Inferior parietal cortex (tissue), 1 donor: ENCODE measurements around the gene HES4.
"Not testable (repeated sequence)": the region's sequence is repeated elsewhere in the genome, so short reads cannot be mapped to it uniquely, and the experiment has no call there.

Experiments used
- DNase-seq: peaks from one replicate; pipeline ENCODE4 v3.0.0-alpha.2; 2016; ENCODE audit errors: extremely low spot score

HES4 gene

DNA sequence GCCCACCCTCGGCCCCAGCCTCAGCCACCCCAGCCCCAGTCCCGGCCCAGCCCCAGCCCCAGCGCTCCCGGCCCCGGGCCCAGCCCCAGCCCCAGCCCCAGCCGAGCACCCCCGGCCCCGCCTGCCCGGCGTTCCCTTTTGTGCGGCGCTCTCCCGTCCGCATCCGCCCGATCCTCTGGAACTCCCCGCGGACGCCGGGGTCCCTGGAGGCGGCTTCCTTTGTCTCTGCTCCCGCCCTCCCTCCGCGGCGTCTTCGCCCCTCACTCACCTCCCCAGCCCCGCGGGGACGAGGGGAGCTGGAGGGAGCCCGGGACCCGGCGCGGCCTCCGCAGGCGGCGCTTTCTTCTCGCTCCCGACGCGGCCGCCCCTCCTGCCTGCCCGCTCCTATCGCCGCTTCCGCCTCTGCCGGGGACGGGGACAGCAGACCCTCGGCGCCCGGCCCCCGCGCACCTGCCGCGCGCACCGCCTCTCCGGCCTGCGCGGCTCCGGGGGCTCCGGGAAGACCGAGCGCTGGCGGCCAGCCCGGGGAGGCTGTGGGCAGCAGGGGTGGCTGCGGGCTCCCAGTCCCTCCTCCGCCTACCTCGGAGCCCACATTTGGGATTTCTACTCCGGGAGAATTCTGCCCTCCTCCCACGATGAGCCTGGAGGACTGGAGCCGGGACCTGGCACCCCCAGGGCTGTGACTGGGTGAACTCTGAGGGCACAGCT lies 34.0 kb upstream of the HES4 start:
- no peak for DNase-seq

DNA sequence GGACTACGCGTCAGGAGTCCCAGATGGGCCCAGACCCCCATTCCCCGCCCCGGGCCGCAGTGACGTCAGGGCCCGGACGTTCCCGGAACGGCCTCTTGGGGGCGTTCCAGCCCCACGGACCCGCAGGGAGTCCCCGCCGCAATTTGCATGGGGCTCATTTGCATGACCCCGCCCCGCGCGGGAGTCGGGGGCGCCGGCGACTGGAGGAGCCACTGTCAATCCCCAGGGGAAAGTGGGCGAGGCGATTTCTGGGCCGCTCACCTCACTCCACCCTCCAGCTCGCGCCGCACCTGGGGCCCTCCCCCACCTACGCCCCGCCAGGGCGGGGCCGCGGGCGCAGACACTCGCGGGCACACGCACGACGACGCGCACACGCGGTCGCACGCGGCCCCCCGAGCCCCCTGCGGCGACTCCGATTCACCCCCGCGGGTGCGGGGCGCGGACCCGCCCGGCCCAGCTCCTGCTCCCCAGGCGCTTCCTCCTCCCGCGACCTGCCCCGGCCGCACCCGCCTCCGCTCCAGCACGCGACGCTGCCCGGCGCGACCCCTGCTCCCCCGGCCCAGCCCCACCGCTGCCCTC lies 33.2 kb upstream of the HES4 start:
- DNase-seq, result peak; percentile 82

DNA sequence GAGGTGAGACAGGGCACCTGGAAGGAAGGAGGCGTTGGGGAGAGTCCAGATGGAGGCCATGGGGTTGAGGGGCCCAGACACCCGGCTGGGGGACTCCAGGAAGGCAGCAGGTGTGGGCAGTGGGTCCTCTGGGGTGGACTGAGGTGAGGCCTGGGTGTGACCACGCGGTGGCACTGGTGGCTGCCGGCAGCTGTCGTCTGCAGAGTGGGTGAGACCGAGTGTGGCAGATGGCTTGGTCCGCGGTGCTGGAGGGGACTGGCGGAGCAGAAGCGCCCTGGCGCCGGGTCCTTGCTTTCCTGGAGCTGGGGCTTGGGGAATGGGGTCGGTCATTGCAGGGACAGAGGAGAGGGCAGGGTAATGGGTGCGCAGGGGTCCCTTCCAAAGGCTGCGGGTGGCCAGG lies 32.5 kb upstream of the HES4 start:
- DNase-seq, result no peak

DNA sequence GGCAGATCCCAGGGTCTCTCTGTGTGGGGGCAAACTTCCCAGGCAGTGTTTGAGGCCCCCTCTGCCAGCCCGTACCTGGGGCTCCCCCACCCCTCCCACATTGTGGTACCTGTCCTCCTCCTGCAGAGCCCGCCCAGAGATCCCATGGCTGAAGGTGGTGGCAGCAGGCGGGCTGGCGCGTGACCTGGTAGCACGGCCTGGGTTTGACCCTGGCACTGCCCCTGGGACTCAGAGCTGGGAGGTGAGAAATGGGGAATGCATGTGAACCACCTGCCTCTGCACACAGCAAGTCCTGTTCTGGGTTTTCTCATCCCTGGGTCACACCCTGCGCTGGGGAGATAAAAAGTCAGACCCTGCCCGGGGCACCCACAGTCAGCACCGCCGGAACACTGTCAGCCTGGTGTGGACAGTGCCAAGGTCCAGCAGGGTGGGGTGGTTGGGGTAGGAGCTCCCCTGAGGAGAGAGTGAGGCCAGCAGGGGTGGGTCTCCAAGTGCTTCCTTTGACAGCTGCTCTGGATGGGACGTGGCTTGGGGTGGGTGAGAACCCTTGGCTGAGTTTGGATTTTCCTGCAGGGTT lies 31.9 kb upstream of the HES4 start:
- no peak for DNase-seq

DNA sequence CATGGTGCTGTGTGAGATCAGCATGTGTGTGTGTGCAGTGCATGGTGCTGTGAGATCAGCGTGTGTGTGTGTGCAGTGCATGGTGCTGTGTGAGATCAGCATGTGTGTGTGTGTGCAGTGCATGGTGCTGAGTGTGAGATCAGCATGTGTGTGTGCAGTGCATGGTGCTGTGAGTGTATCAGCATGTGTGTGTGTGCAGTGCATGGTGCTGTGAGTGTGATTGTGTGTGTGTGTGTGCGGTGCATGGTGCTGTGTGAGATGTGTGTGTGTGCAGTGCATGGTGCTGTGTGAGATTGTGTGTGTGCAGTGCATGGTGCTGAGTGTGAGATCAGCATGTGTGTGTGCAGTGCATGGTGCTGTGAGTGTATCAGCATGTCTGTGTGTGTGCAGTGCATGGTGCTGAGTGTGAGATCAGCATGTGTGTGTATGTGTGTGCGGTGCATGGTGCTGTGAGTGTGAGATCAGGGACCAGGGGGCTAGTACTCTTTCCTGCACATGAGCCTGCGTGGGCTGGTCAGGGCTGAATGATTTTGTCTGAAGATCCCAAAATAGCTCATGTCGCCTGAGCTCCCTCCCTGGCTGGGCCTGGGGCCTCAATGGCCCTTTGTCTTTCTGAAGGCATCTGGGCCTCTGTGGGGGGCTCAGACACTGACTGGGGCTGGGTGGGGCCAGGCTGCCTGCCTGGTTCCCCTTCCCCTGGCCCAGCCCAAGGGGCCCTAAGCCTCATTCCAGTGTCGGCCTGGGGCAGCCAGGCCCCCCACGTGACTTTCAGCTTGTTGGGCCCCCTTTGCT lies 31.2 kb upstream of the HES4 start:
- not testable (repeated sequence) for DNase-seq

DNA sequence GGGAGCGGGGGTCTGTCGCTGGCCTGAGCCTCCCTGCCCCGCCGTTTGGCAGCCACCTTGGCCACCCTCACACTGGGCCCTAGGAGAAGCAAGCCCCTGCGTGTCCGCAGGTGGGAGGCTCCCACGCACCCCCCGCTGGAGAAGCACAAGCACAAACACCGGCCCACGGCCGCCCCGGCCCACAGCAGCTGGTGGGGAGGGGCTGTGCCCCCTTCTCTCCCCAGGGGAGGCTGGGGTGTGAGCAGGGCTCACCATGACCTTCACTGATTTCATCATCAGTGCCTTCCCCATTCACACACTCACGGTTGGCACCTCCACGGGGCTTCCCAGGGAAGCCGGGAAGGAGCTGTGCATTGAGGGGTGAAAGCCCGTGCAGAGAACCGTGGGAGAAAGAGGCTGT lies 27.9 kb upstream of the HES4 start:
- DNase-seq, result no peak

DNA sequence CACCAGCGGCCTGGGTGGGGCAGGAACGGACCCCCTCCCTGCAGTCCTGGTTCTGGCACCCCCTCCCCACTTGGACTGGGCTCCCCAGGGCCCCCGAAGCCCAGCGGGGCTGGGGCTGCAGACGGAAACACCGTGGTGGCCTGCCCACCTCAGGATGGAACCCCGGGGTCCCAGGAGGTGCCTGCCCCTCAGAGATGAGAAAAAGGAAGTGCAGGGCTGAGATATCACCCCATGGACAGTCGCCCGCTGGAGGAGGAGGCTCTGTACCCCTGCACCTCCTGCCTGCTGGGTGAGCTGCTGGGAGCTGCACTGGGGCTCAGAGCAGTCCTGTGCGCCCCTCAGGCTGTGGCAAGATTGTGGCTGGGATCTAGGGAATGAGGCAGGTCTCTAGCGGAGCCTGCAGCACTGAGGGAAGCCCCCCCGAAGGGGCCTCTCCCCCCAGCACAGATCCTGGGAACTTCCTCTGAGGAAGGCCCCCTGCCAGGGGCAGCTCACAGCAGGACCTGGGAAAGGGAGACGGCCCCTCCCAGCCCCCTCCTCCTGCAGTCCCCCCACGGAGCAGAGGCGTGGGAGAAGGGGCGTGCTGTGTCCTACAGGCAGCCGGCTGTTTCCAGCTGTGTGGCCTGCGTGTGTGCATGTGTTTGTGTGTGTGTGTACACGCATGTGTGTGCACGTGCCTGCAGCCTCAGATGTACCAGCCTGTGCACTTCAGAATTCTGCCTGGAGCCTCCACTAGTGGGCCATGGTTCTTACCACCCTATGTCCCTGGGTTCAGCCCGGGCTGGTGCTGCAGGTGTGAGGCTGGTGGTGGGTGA lies 26.9 kb upstream of the HES4 start:
- no peak for DNase-seq

DNA sequence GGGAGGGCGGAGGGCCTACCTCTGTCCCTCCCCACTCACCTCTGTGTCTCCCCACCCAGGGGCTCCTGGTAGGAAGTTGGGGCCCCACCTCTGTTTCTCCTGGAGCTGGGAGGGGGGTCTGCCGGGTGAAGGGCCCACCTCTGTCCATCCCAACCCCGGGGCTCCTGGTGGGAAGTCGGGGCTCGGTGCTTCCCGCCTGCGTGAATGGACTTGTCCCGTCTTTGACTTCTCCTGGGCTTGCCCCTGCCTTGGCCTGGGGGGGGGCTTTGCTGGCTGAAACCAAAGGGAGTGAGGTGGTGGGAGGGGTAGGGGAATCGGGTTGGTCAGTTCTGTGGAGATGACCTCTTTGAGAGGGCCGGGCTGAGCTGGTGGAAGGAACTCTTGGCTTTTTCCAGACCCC lies 25.8 kb upstream of the HES4 start:
- no peak for DNase-seq

DNA sequence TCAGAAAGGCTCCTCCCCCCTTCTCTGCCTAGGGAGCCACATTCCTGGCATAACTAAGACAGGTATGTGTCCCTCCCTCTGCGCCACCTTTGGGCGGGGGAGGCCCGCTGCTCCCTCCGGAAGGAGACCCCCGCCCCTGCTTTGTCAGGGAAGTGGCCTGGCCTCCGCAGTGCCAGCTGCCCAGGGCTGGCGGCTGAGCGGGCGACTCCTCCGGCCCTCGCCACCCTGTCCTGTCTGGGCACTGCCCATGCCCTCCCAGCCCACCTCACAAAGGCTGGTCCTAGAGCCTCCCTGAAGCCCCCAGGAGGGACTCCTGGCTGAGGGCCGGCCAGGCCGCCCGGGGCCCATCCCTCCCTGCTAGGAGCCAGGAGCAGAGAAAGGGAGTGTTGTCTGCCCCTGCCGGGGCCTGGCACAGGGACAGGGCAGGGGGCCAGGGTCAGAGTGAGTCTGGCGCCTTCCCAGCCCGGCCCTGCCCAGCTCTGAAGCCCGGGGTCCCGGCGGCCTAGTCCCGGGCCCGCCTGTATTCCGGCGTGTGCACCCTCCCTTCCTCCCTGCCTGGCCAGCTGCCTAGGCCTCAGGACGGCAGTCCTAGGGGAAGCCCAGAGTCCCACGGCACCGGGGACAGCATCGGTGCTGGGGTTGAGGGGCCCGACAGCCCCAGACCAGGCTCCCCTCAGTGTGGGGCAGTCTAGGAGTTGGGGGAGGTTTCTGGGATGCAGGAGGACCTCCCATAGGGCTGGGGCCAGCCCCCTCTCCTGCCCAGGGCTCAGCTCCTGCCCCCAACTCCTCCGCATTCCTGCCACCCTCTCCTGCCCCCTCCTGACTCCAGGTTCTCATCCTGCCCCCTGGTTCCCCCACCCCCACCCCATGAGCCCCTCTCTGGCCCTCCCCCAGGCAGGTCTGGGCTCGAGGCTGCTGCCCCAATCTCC lies 25.1 kb upstream of the HES4 start:
- no peak for DNase-seq

DNA sequence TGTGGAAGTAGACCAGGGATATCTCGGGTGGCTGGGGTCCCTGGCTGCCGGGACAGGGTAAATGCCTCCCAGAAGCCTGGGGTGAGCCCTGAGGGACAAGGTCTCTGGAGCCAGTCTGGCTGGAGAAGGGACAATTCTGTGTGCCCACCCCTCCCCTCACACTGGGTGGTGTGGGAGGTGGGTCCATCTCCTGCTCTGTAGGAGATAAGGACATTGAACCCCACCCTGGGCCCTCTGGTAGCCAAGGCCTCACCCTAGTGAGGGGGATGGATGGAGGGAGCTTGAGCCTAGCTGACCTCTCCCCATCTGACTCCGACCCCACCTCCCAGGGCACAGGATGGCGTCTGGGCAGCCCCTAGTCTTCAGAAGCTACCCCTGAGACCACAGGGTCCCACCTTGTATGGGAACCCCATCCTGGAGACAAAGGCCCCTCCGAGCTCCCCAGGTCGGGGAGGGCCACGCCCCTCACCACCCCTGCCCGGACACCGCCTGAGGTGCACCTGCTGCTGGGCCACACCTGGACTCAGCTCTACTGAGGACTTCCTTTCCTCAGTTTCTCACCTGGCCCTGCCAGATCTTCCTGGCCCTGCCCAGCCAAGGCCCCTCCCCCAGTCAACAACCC lies 24.4 kb upstream of the HES4 start:
- no peak for DNase-seq

DNA sequence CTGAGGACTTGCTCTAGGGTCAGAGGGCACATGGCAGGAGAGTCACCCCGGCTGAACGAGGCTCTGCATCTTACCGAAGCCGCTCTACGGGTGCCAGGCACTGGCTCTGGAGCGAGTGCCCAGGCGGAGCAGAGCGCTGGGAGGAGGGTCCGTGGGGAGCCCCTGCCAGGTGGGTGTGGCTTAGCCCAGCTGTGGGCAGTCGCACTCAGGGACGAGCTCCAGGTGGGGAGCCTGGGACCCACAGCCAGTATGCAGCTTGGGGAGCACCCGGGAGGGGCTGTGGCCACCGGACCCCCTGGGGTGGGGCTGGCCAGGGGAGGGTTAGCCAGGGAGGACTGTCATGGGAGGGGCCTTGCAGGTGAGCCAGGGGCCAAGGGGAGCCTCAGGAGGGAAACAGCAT lies 23.8 kb upstream of the HES4 start:
- no peak for DNase-seq

DNA sequence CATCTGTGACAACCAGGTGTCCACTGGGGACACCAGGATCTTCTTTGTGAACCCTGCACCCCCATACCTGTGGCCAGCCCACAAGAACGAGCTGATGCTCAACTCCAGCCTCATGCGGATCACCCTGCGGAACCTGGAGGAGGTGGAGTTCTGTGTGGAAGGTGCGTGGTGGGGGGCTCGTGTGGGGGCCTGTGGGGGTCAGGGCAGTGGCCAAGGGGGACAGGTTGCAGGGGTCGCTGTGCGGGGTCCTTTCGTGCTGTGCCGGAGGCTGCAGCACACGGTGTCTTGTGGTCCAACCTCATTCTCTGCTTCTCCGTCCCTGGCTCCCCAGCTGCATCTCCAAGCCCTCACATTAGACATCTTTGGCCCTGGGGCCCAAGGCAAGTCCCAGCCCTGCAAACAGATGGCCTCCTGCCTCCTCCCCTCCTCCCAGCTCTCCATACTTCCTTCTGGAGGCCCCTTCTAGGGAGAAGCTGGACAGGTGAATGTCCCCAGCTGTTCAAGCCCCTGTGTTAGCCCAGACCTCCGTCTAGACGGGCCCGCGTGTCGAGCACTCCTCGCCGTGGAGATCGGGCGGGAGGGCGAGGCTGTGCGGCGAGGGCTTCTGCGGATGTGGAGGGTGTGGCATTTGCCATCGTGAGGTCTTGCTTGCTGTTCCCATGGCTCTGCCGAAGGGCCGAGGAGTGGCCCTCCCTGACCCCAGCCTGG lies 22.6 kb upstream of the HES4 start:
- DNase-seq, result no peak

DNA sequence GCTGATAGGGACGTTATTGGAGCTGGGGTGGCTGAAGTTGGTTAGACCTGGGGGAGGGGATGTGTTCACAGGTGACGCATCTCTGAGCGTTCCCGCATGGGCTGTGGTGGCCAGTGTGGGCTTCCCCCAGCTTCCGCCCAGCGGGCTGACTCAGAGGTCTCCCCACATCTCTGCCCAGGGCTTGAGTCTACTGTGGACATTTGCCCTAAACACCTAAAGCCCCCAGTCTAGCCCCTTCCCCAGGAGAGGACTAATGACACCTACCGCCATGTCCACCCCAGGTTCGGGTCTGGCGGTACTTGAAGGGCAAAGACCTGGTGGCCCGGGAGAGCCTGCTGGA lies 22.0 kb upstream of the HES4 start:
- DNase-seq, result no peak

DNA sequence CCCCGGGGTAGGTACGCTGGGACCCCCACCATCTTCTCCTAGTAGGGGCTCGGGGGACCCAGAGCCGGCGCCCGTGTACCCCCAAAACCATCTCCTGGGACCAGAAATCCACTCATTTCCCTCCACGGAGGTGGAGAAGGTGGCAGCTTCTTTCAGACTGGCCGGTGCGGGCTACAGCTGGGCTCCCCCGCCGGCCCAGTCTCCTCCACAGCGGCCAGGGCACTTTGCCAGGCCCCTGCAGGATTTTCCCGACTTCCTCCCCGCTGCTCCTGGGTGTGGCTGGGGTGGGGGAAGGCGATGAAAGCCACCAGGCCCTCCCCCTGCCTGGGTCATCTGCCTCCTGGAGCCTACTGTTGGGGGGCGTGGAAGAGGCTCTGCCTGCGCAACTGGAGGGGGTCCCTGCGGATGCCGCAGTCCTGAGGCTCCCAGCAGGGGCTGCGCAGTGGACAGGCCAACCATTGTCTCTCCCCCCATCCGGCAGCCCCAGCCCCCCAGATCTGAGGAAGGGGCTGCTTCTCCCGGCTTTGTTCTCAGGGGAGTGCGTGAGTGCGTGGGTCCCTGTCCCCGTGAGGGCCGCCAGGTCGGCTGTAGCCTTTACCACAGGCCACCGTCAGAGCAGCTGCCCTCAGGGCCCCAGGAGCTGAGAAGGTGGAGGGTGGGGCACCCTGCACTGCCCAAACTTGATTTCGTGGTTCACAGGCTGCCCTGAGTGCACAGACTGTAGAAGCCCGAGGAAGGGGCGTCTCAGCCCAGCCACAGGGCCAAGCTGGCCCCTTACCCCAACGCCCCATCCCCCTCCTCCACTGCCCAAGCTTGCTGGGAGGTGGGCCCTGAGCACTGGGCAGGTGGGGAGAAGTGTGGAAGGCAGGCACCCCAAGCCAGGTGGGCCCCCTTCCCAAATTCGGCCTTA lies 21.4 kb upstream of the HES4 start:
- DNase-seq, result no peak

DNA sequence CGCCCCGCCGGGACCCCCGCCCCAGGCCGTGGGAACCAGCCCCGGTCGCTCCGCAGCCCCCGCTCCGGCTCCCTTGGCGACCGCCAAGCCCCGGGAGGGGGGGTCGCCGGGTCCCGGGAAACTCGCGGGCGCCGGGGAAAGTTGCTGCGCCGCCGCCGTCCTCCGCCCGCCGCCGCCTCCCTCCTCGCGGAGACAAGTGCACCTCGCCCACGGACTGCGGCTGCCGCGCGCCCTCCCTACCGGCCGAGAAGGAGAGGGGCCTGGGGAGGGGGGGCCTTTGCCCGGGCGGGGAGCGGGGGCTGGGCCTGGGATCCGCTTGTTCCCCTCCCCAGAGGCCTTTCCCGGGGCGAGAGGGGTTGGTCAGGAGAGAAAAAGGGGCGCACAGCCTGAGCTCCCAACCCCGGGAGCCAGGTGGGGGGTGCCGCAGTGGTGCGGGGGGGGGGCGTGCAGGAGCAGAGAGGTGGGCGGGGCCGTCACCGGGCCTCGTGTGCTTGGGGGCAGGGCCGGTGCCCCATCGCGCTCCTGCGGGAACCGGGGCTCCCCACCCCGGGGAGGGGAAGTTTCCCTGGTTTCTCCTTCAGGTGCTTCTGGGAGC lies 20.6 kb upstream of the HES4 start:
- no peak for DNase-seq

DNA sequence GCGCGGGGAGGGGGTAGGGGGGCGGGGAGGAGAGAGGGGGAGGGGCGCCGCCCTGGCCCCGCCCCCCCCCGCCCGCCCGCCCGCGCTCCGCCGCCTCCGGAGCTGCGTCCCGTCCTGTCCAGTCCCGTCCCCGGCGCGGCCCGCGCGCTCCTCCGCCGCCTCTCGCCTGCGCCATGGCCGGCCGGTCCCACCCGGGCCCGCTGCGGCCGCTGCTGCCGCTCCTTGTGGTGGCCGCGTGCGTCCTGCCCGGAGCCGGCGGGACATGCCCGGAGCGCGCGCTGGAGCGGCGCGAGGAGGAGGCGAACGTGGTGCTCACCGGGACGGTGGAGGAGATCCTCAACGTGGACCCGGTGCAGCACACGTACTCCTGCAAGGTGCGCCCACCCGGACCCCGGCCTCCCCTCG lies 20.1 kb upstream of the HES4 start, which contains the start of gene AGRN:
Gene AGRN, plus strand, starts transcription at position 121 of the 405 bp plus-strand sequence. Its CDS starts 53 bp downstream, at position 174.
- no peak for DNase-seq

DNA sequence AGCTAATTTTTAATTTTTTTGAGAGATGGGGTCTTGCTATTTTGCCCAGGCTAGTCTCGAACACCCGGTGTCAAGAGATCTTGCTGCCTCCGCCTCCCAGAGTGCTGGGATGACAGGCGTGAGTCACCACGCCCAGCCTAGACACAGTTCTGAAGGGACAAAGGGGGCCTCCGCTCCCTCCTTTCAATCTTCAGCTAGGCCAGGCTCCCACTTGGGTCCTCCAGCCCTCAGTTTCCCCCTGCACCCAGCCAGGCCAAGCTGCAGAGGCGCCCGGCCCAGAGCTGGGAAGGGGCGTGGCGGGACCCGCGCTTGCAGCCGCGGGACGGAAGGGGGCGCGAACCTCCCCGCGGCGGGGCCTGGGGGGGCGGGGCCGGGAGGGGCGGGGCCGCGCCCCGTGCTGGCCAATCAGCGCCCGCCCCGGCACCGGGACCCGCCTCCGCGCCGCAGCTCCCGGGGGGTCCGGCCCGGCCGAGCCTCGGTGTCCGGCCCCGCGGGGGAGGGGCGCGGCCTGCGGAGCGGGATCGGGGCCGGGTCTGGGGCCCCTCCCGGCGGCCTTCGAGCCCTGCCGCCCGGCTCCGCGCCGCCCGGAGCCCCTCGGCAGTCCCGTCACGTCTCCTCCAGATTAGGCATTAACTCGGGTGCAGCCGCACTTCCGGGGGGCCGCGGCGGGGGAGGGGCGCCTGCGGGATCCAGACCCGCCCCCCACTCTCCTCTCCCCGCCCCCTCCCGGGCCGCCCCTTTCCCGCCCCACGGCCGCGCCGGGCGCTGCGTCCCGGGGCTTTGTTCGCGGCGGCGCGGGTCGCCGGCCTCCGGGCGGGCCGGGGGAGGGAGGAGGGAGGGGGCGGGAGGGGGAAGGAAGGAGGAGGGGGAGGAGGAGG lies 19.5 kb upstream of the HES4 start:
- DNase-seq, result peak; percentile 72
